ENCODE measurements around the gene PRDM2.

- no peak for TF ChIP-seq HDGF (IDR thresholded peaks at IDR 0.05; ENCODE audit: borderline replicate concordance)
- TF ChIP-seq CTBP1 (IDR thresholded peaks at IDR 0.05; ENCODE audit: borderline replicate concordance): no peak
These were observed 25.8 kb downstream of the PRDM2 start for GRCh38 chr1:13725714-13726175.
